Right cardiac atrium (tissue), 5 donors: ENCODE measurements around the gene BICD2. TPM values are rescaled to one million over a fixed set of nuclear protein-coding genes. Genes with fewer than 3 reads are reported as not detected.

Experiments used
- ATAC-seq, 2 donors: fragments of 200-7000 bp; cut with Tn5 transposase; one replicate each; pipeline versions ENCODE4 v1.8.0 to v1.9.1; 2020; ENCODE audit warnings: moderate library complexity in 2 of 2, mild to moderate bottlenecking in 1 of 2
- DNase-seq, 3 donors: peaks; one replicate each; pipeline ENCODE4 v3.0.0-alpha.2; 2020
- H3K27ac ChIP-seq: one replicate; pipeline ENCODE4 v1.5.1; 2013; ENCODE audit warnings: mild to moderate bottlenecking, low read length, control low read depth, moderate library complexity
- H3K27me3 ChIP-seq: one replicate; pipeline ENCODE4 v1.6.1; 2013; ENCODE audit not compliant: control insufficient read depth, insufficient read depth
- H3K4me1 ChIP-seq: one replicate; pipeline ENCODE4 v1.6.1; 2013; ENCODE audit warnings: low read length; ENCODE audit not compliant: control insufficient read depth, insufficient read depth
- H3K4me3 ChIP-seq: one replicate; pipeline ENCODE4 v1.5.1; 2013; ENCODE audit warnings: low read length, control low read depth
- H3K9me3 ChIP-seq: one replicate; pipeline ENCODE4 v1.6.1; 2013; ENCODE audit warnings: low read length; ENCODE audit not compliant: control insufficient read depth
- WGBS: extraction: QIAGEN DNeasy Blood & Tissue Kit; methylation state at CpG from one replicate; pipeline ENCODE4 v1.1.7; 2013; 5-methylcytosine and 5-hydroxymethylcytosine counted together
- intact Hi-C, 4 donors: fragments of 100-400 bp; cut with DNase I; formaldehyde crosslinking; loops; one replicate each; pipeline versions ENCODE4 v1.11.0 to v1.14.0; 2022 to 2023
- polyA plus RNA-seq: library from polyadenylated mRNA; stranded (reverse); fragments of 200-250 nt; gene quantifications from one replicate; pipeline ENCODE4 v1.2.3, GENCODE V29; 2013
- total RNA-seq, 4 donors: library from RNA; stranded (reverse); fragmentation: NEBNext Ultra II Directional; extraction: Animal tissue kit (Norgen Biotek cat#: 25700); gene quantifications; one replicate each; pipeline ENCODE4 v1.2.1, GENCODE V29; 2021
- donor health status: healthy with polysubstance abuse.
- donor health status: DM: no; HTN: yes; CAD: no.
- donor health status: DM: no; HTN: no; CAD: no.
- donor health status: DM: no; HTN: yes; CAD: no; lungs with severe emphysema.
- donor health status: DM: yes; HTN: yes; CAD: no.

Gene BICD2
- total and polyA plus RNA-seq, 5 donors: 20.0 to 36.0 (median 32.7) TPM

DNA sequence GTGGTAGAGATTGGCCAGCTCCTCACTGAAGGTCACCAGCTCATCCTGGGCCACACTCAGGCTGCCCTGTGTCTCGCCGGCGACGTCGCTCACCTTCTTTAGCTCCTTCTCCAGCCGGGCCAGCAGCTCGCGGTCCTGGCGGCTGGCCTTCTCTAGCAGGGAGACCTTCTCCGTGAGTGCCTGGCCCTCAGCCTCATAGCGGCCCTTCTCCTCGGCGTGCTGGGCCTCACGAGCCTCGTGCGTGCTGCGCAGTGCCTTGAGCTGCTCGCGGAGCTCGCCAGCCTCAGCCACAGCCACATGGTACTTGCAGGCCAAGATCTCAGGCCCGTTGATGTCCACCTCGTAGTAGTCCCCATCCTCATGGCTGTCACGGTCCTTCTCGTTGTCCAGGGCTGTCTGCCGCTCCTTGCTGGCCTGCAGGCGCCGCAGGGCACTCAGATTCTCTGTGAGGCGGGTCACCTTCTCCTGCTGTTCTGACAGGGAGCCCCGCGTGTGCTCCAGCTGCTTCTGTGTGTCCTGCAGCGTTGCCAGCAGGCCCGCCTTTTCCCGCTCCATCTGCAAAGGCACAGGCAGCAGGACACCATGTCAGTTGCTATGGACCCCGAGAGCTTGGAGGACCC is 45.5 kb downstream of the BICD2 start:
- Histone ChIP-seq H3K9me3 (no peaks in the 10 kb centered on the region), H3K4me3 (no peak overlapping the region), H3K27me3 (no peaks in the 10 kb centered on the region), H3K4me1 (no peaks in the 10 kb centered on the region), H3K27ac (no peak overlapping the region)
- ATAC-seq (no peak), DNase-seq (peak in 1 of 3 donors; percentile 43)
- intact Hi-C loops: loop anchor here in 3 of 4 donors (5.0 to 10.0 kb wide), 2 partner anchors 46 to 73 kb away; partner anchors contain the start of gene BICD2 (in 1 of the 3)
- WGBS: 89% methylated on average over 34 of the region's 34 CpGs

DNA sequence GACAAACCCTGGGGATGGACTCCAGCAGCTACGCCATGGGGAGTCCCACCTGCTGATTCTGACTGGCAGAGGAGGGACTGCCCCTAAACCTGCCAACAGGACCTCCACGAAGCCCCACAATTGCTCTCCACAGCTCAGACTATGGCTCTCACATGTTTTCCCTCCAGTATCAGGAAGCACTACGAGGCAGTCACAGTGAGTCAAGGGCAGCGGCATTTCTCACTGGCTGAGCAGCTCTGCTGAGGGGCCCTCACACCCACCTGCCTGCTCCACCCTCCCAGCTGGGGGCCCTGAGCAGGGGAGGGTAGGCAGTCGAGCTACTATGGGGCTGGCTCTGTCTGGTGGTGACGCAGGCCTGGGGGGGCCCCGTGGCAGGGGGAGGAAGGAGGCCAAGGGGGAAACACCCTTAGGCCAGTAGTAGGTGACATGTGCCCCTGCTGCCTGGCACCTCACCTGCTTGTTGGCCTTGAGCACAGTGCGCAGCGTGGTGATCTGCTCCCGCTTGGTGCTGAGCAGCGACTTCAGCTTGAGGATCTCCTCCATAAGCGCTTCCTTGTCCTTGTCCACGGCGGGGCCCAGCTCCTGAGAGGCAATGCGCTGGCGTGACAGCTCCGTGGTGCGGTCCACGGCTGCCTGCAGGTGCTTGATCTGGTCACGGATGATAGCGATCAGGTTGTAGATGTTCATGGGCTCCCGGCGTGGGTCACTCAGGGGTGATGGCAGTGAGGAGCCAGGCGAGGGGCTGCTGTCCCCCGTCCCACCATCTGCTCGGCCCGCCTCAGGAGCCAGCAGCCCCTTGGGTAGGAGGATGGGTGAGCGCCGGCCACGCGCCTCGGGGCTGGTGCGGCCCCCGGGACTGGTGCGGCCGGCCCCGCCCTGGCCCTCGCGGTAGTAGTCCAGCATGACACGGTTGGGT is 46.3 kb downstream of the BICD2 start:
- Histone ChIP-seq H3K9me3 (no peaks in the 10 kb centered on the region), H3K27me3 (no peaks in the 10 kb centered on the region), H3K27ac (no peak overlapping the region), H3K4me1 (no peaks in the 10 kb centered on the region), H3K4me3 (no peak overlapping the region)
- DNase-seq: peak in 1 of 3 donors; percentile 50
- 89% methylated on average over 40 of the region's 40 CpGs for WGBS
- ATAC-seq: no peak
- intact Hi-C loops: loop anchor here in 3 of 4 donors (5.0 to 10.0 kb wide), 2 partner anchors 46 to 74 kb away; partner anchors contain the start of gene BICD2 (in 1 of the 3)

DNA sequence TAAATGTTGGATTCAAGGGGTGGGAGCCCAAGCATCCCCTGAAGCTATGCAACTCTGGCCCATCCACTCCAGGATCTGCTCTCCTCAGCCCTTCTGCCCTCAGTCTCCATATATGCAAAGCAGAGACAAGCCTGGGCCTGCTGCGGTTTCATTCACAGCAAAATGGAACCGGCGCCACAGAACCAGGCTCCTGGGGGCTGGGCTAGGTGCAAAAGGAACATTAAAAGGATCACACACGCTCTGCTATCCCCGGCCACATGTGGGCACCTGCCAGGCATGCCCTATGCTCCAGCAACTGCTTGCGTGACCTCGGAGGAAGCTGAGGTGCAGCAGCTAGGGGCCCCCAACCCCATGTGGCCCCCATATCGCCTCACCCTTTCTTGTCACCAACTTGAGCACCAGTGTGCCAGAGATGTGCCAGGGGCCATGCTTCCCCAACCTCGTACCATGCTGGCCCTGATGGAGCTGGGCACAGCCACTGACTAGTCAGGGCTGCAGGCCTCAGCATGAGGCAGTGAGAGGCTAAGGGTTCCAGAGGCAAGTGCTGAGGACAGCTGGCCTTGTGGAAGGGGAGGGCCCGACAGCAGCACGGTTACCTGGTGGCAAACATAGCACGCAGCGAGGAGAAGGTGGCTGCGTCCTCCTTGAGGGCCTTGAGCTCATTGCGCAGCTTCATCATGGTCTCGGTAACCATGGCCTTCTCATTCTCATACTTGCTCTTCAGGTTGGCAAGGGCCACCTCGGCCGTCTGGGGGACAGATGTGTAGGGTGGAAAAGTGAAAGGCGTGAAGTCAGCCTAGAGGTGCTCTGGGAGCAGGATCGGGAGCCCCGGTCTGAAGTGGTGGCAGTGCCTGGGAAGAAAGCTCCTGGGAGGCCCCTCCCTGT is 47.2 kb downstream of the BICD2 start:
- no peak overlapping the region for H3K4me3 ChIP-seq
- no peaks in the 10 kb centered on the region for H3K4me1 ChIP-seq
- no peak for DNase-seq
- WGBS: 89% methylated on average over 21 of the region's 21 CpGs
- H3K27ac ChIP-seq: no peak overlapping the region
- H3K9me3 ChIP-seq: no peaks in the 10 kb centered on the region
- no peak for ATAC-seq
- H3K27me3 ChIP-seq: no peaks in the 10 kb centered on the region
- intact Hi-C loops: loop anchor here in 3 of 4 donors (2.0 to 10.0 kb wide), 3 partner anchors 47 to 75 kb away; partner anchors contain the start of gene BICD2 (in 1 of the 3)

DNA sequence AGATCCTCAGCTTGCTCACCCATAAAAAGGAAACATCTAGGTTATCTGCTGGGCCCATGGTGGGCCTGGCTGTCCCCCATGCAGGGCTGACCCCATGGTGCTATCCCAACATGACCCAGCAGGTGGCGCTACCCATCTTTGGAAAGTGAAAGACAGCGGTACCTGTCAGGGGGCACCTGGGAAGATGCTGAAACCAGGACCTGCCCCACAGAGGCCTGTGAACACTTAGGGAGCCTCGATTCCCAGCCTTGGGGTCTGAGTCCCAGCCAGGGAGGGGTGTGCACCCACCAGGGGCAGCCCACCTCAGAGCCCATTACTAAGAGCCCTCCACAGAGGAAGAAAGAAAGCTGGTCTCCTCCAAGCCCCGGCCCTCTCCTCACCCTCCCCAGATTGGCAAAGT is 48.1 kb downstream of the BICD2 start:
- ATAC-seq: peak; percentile 15 to 50
- no peak overlapping the region for H3K4me3 ChIP-seq
- no peak overlapping the region for H3K27ac ChIP-seq
- peak; percentile 54 to 85 (median 84) for DNase-seq
- WGBS: 33% methylated on average over 4 of the region's 4 CpGs
- H3K4me1 ChIP-seq: no peaks in the 10 kb centered on the region
- no peaks in the 10 kb centered on the region for H3K9me3 ChIP-seq
- intact Hi-C loops: loop anchor here in 3 of 4 donors (2.0 to 10.0 kb wide), 3 partner anchors 48 to 76 kb away; partner anchors contain the start of gene BICD2 (in 1 of the 3)
- H3K27me3 ChIP-seq: no peaks in the 10 kb centered on the region

DNA sequence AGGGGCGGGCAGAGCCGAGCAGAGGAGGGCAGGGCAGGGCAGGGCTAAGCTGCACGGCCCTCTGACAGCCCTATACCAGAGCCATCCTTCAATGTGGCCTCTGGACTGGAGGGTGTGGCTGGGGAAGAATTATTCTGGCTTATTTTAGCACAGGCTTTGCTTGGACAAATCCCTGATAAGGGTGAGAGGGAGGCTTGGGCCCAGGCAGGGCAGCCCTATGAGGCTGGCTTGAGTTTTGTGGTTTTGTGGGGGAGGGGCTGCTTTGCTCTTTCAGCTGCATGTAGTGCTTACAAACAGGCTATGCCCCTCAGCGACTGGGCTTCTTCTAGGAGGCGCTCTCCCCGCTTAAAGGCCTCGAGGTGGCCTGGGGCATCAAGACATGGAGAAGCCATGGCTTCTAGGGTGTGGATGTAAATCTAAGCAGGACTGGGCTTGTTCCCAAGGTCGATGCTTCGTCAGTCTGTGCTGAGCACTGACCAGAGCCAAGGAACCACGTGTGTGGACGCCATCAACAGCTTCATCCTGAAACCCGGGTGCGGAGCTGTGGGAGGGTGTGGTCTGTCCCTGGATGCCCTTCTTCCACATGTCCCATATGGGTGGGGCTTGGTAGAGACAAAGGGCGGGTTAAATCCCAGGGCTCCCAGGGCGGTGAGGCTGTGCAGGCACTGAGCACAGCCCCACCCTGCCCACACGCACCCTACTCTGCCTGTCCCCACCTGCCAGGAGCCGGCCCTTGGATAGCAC is 49.0 kb downstream of the BICD2 start:
- Histone ChIP-seq H3K9me3 (no peaks in the 10 kb centered on the region), H3K27ac (peak overlapping the region; percentile 10), H3K4me3 (no peak overlapping the region), H3K4me1 (no peaks in the 10 kb centered on the region), H3K27me3 (no peaks in the 10 kb centered on the region)
- intact Hi-C loops: loop anchor here in 3 of 4 donors (2.0 to 10.0 kb wide), 3 partner anchors 49 to 77 kb away; partner anchors contain the start of gene BICD2 (in 1 of the 3)
- ATAC-seq (peak; percentile 80 to 84), DNase-seq (peak; percentile 74 to 89 (median 77))
- 50% methylated on average over 17 of the region's 17 CpGs for WGBS

DNA sequence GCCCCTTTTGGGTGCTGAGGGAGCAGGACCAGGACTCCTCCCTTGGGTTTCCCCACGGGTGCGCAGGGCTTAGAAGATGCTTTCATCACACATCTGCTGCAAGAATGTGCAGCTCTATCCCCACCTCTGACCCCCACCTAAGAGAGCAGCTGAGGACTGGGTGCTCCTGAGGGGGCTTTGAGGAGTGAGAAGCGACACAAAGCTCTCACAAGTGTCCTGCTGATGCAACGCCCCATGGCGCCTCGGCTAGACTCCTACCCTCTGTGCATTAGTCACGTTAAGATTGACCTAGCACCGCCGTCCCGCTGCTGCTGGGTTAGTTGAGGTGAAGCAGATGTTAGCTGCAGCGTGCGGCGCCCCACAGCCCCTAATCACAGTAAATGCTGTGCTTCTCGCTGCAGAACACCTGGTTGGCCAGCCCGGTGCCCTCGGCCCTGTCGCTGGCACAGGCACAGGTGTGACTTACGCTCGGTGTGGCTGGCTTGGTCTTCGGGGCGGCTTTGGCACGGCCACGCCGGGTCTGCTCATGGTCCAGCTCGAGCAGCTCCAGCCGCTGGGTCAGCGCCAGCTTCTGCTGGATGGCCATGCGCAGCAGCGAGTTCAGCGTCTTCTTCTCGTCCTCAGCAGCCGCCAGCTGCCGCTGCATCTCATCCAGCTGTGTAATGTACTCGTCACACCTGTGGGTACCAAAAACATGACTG is 49.7 kb downstream of the BICD2 start:
- no peaks in the 10 kb centered on the region for H3K9me3 ChIP-seq
- peak overlapping the region; percentile 10 for H3K27ac ChIP-seq
- DNase-seq: peak; percentile 67 to 85 (median 82)
- no peaks in the 10 kb centered on the region for H3K27me3 ChIP-seq
- intact Hi-C loops: loop anchor here in 3 of 4 donors (5.0 to 10.0 kb wide), 2 partner anchors 50 to 77 kb away; partner anchors contain the start of gene BICD2 (in 1 of the 3)
- no peaks in the 10 kb centered on the region for H3K4me1 ChIP-seq
- no peak overlapping the region for H3K4me3 ChIP-seq
- WGBS: 71% methylated on average over 34 of the region's 34 CpGs
- peak; percentile 20 to 38 for ATAC-seq

DNA sequence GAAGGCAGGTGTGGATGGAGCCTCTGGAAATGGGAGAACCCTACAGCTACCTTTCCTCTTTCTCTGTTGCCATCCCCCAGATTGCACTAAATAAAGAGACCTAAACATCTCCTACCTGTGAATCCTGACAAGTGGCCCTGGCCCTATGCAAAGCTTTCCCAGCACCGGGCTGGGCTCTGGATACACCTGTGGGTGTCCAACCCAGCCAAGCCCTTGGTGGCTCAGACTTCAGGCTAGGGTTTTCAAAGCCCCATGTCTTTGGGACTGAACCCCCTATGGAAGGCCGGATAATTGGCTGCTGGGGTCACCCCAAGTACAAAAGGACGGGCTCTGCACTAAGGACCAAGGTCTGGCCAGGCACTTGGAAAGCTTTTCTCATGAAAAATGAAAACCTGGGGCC is 50.6 kb downstream of the BICD2 start:
- no peak for ATAC-seq
- DNase-seq: no peak
- Histone ChIP-seq H3K27ac (no peak overlapping the region), H3K4me3 (no peak overlapping the region), H3K9me3 (no peaks in the 10 kb centered on the region), H3K4me1 (no peaks in the 10 kb centered on the region), H3K27me3 (no peaks in the 10 kb centered on the region)
- 96% methylated on average over 3 of the region's 3 CpGs for WGBS
- intact Hi-C loops: loop anchor here in 1 of 4 donors (10.0 kb wide), 1 partner anchor 51 kb away; the partner anchor contains the start of gene BICD2

DNA sequence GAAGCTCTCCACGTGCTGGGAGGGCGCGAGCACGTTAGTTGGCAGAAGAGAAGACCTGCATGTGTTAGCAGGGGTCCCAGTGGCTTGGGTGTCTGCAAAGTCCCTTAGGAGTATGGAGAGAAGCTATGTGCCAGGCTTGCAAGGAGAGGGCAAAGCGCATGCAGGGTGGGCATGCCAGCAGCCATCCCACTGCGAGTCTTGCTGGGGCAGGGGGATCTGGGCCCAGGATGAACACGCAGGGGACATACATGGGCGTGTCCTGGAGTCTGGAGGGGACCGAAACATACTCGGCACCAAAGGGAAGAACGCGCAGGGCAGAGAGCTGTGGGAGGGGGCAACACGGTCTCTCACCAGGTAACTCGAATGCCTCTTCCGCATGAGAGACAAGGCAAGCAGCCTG is 51.1 kb downstream of the BICD2 start:
- DNase-seq (peak in 1 of 3 donors; percentile 45), ATAC-seq (no peak)
- Histone ChIP-seq H3K4me3 (no peak overlapping the region), H3K9me3 (no peaks in the 10 kb centered on the region), H3K27ac (no peak overlapping the region), H3K4me1 (no peaks in the 10 kb centered on the region), H3K27me3 (no peaks in the 10 kb centered on the region)
- intact Hi-C loops: loop anchor here in 1 of 4 donors (10.0 kb wide), 1 partner anchor 51 kb away; the partner anchor contains the start of gene BICD2
- WGBS: 90% methylated on average over 15 of the region's 15 CpGs

DNA sequence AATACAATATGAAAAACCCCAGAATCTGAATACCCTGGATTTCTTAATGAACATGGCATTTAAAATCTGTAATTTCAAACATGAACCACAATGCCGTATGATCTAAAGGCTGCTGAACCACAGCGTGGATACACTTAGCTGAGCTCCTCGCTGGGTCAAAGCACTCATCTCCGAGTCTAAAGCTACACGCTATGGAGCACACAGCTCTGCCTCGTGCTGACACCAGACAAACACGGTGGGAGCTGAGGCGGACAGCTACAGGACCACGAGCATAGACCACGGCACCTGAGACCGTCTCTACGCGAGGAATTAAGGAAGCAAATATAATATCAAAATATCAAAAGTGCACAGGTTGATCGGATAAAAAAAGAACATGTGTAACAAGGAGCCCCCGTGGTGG is 51.9 kb downstream of the BICD2 start:
- H3K27ac ChIP-seq: no peak overlapping the region
- 94% methylated on average over 15 of the region's 15 CpGs for WGBS
- ATAC-seq: no peak

More for the DNA sequence above, 51.9 kb downstream of the BICD2 start:
- Histone ChIP-seq H3K4me1 (no peaks in the 10 kb centered on the region), H3K4me3 (no peak overlapping the region), H3K9me3 (no peaks in the 10 kb centered on the region), H3K27me3 (no peaks in the 10 kb centered on the region)
- DNase-seq: no peak
- intact Hi-C loops: loop anchor here in 1 of 4 donors (10.0 kb wide), 1 partner anchor 52 kb away; the partner anchor contains the start of gene BICD2
